Measurements from ENCODE around the gene ADAMTS17.

Gene ADAMTS17

GRCh38 chr15:100041127-100041828 lies 300.5 kb downstream of the ADAMTS17 start:
- DNase-seq = no peak

- DNase-seq = no peak
These were observed 301.8 kb downstream of the ADAMTS17 start for GRCh38 chr15:100039994-100040393.

GRCh38 chr15:100038736-100039135 lies 303.0 kb downstream of the ADAMTS17 start:
- DNase-seq = no peak

- no peak for DNase-seq
These were observed 303.9 kb downstream of the ADAMTS17 start for GRCh38 chr15:100037901-100038300.

GRCh38 chr15:100036015-100036414 lies 305.8 kb downstream of the ADAMTS17 start:
- no peak for DNase-seq

GRCh38 chr15:100034191-100034590 lies 307.6 kb downstream of the ADAMTS17 start:
- DNase-seq = no peak

GRCh38 chr15:100033140-100033857 lies 308.5 kb downstream of the ADAMTS17 start:
- no peak for DNase-seq

- no peak for DNase-seq
These were observed 309.3 kb downstream of the ADAMTS17 start for GRCh38 chr15:100032358-100033085.

GRCh38 chr15:100031665-100032357 lies 310.0 kb downstream of the ADAMTS17 start:
- DNase-seq = no peak

- DNase-seq = no peak
These were observed 311.1 kb downstream of the ADAMTS17 start for GRCh38 chr15:100030586-100031229.

GRCh38 chr15:100029868-100030479 lies 311.8 kb downstream of the ADAMTS17 start:
- no peak for DNase-seq

GRCh38 chr15:100029045-100029444 lies 312.7 kb downstream of the ADAMTS17 start:
- DNase-seq = no peak

- no peak for DNase-seq
These were observed 315.7 kb downstream of the ADAMTS17 start for GRCh38 chr15:100026041-100026440.

- DNase-seq = no peak
These were observed 319.0 kb downstream of the ADAMTS17 start for GRCh38 chr15:100022806-100023205.

- DNase-seq = no peak
These were observed 319.4 kb downstream of the ADAMTS17 start for GRCh38 chr15:100022391-100022790.

GRCh38 chr15:100021653-100022052 lies 320.1 kb downstream of the ADAMTS17 start:
- DNase-seq = no peak

- DNase-seq = no peak
These were observed 321.2 kb downstream of the ADAMTS17 start for GRCh38 chr15:100020614-100021013.

GRCh38 chr15:100020189-100020588 lies 321.6 kb downstream of the ADAMTS17 start:
- no peak for DNase-seq

- DNase-seq = no peak
These were observed 322.2 kb downstream of the ADAMTS17 start for GRCh38 chr15:100019601-100020000.

- no peak for DNase-seq
These were observed 323.6 kb downstream of the ADAMTS17 start for GRCh38 chr15:100018191-100018590.

- DNase-seq = no peak
These were observed 324.6 kb downstream of the ADAMTS17 start for GRCh38 chr15:100017140-100017539.

- no peak for DNase-seq
These were observed 325.1 kb downstream of the ADAMTS17 start for GRCh38 chr15:100016632-100017031.
